Activated CD8-positive, alpha-beta memory T cell treated with anti-CD3 and anti-CD28 coated beads, Interleukin-2, amount 50 U/mL, for 48 hours (primary cell): Measurements from ENCODE around the gene SLC10A6.

Experiments used
- DNase-seq: peaks from one replicate; pipeline ENCODE4 v3.0.0-alpha.2; 2020

SLC10A6 gene

DNA sequence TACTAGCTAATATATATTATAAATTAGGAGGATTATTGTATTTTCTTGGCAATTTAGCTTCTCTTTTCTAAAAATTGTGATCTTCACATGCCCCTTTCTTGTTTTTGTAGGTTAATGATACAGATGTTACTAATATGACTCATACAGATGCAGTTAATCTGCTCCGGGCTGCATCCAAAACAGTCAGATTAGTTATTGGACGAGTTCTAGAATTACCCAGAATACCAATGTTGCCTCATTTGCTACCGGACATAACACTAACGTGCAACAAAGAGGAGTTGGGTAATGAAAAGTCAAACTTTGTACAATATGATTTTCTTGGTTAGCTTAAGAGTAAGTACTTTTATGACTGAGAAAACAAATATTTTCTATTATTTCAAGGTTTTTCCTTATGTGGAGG, 74.1 kb downstream of the SLC10A6 start:
- DNase-seq = no peak
